GM10266 (cell line): ENCODE results near the gene EGFL8.

Experiments
- DNase-seq: peaks from one replicate; pipeline ENCODE4 v3.0.0; 2012; ENCODE audit errors: extremely low spot score
- CTCF ChIP-seq: IDR thresholded peaks from 2 replicates; pipeline ENCODE4 v1.5.1; 2012; ENCODE audit warnings: mild to moderate bottlenecking, low read depth; ENCODE audit not compliant: control insufficient read depth, insufficient read depth; ENCODE audit errors: missing control alignments

The EGFL8 gene

GRCh38 chr6:32188381-32189068 is 24.1 kb downstream of the EGFL8 start:
- DNase-seq: no peak
- TF ChIP-seq CTCF: no peak

GRCh38 chr6:32189069-32189741 is 24.8 kb downstream of the EGFL8 start:
- DNase-seq: no peak
- TF ChIP-seq CTCF: no peak

- DNase-seq: no peak
- no peak for TF ChIP-seq CTCF
Observed at GRCh38 chr6:32189742-32190053, 25.3 kb downstream of the EGFL8 start.

- no peak for TF ChIP-seq CTCF
- DNase-seq: peak; percentile 86
Observed at GRCh38 chr6:32190054-32190851, 25.9 kb downstream of the EGFL8 start, which contains the start of gene PBX2. TSS of gene PBX2 (minus strand) at chr6:32190202. CDS start at chr6:32189915, 287 bp downstream.

- no peak for TF ChIP-seq CTCF
- DNase-seq: no peak
Observed at GRCh38 chr6:32190911-32191677, 26.7 kb downstream of the EGFL8 start.

- DNase-seq: no peak
- TF ChIP-seq CTCF: no peak
Observed at GRCh38 chr6:32191696-32192607, 27.6 kb downstream of the EGFL8 start.
